GM23248 (cell line): ENCODE measurements around the gene TAGLN2.

ENCODE experiments used
- EZH2 ChIP-seq: fragments of 200-600 bp; sonication (generic); IDR thresholded peaks from 2 replicates; pipeline ENCODE4 v1.6.1; 2018; ENCODE audit warnings: antibody characterized with exemption, mild to moderate bottlenecking; ENCODE audit not compliant: insufficient read depth, poor library complexity, severe bottlenecking
- EZH2phosphoT487 ChIP-seq: fragments of 200-600 bp; sonication (generic); IDR thresholded peaks from 2 replicates; pipeline ENCODE4 v1.6.1; 2018; ENCODE audit warnings: antibody characterized with exemption, moderate library complexity, mild to moderate bottlenecking, low read depth; ENCODE audit not compliant: insufficient read depth

GRCh38 chr1:159931795-159932173, 6.5 kb upstream of the TAGLN2 start:
- no peak for TF ChIP-seq EZH2
- no peak for TF ChIP-seq EZH2phosphoT487
